HG02840 (cell line): ENCODE results near the gene METTL6.
"Not testable (repeated sequence)": the region's sequence is repeated elsewhere in the genome, so short reads cannot be mapped to it uniquely, and the experiment has no call there.

Experiments used
- ATAC-seq: cut with Tn5 transposase; IDR thresholded peaks from one replicate; pipeline ENCODE4 v1.9.1; 2021; ENCODE audit warnings: mild to moderate bottlenecking, moderate library complexity, moderate number of reproducible peaks; ENCODE audit not compliant: unreplicated experiment, low FRiP score

METTL6 gene

GRCh38 chr3:15405448-15406050 lies 21.8 kb downstream of the METTL6 start:
- no peak for ATAC-seq

GRCh38 chr3:15404767-15405166 lies 22.6 kb downstream of the METTL6 start:
- ATAC-seq: no peak

- ATAC-seq: no peak
Observed at GRCh38 chr3:15403965-15404364, 23.4 kb downstream of the METTL6 start.

GRCh38 chr3:15403495-15403894 lies 23.8 kb downstream of the METTL6 start:
- ATAC-seq: no peak

GRCh38 chr3:15401936-15402335 lies 25.4 kb downstream of the METTL6 start:
- ATAC-seq: no peak

- ATAC-seq: no peak
Observed at GRCh38 chr3:15399970-15400369, 27.4 kb downstream of the METTL6 start.

GRCh38 chr3:15398731-15399133 lies 28.6 kb downstream of the METTL6 start:
- ATAC-seq: not testable (repeated sequence)

- ATAC-seq: not testable (repeated sequence)
Observed at GRCh38 chr3:15393252-15393651, 34.1 kb downstream of the METTL6 start.

- no peak for ATAC-seq
Observed at GRCh38 chr3:15391007-15391406, 36.3 kb downstream of the METTL6 start.

GRCh38 chr3:15390460-15390859 lies 36.9 kb downstream of the METTL6 start:
- no peak for ATAC-seq

GRCh38 chr3:15388335-15388734 lies 39.0 kb downstream of the METTL6 start:
- ATAC-seq: not testable (repeated sequence)

- no peak for ATAC-seq
Observed at GRCh38 chr3:15387735-15388134, 39.6 kb downstream of the METTL6 start.

GRCh38 chr3:15387171-15387581 lies 40.2 kb downstream of the METTL6 start:
- no peak for ATAC-seq

GRCh38 chr3:15386654-15386955 lies 40.7 kb downstream of the METTL6 start:
- not testable (repeated sequence) for ATAC-seq

GRCh38 chr3:15385901-15386653 lies 41.3 kb downstream of the METTL6 start:
- no peak for ATAC-seq

GRCh38 chr3:15385238-15385695 lies 42.1 kb downstream of the METTL6 start:
- ATAC-seq: peak; percentile 11

GRCh38 chr3:15384510-15385237 lies 42.7 kb downstream of the METTL6 start:
- ATAC-seq: peak; percentile 82

- no peak for ATAC-seq
Observed at GRCh38 chr3:15382405-15382923, 44.9 kb downstream of the METTL6 start.

- ATAC-seq: no peak
Observed at GRCh38 chr3:15380980-15381890, 46.1 kb downstream of the METTL6 start.
